Measurements from ENCODE around the gene HOXD9. TPM values are rescaled to one million over a fixed set of nuclear protein-coding genes. Genes with fewer than 3 reads are reported as not detected.

The HOXD9 gene
- total RNA-seq, 1 experiment from 2014 or later, result not detected

GRCh38 chr2:176090862-176091261, 31.7 kb upstream of the HOXD9 start:
- H3K4me1 Mint-ChIP-seq, result peaks cover 11 to 23% of the 10 kb centered on the region in 2 experiments
- peaks cover 0 to 3% (median 0%) of the 10 kb centered on the region in 3 experiments; a peak in 2 of 7 replicates for H3K36me3 Mint-ChIP-seq (ENCODE audit: insufficient read depth in 1 of 3, low read depth in 3 of 3)
- H3K56ac ChIP-seq (ENCODE audit: insufficient read length, low read depth, low read length), result no peak overlapping the region
- TF ChIP-seq CTCF (conservative IDR thresholded peaks at IDR 0.05), result no peak
- no peaks in the 10 kb centered on the region for H3K23me2 ChIP-seq (ENCODE audit: insufficient read length, low read depth, low read length, poor library complexity, severe bottlenecking)
- peaks cover 11 to 19% of the 10 kb centered on the region in 2 experiments; a peak in 4 of 5 replicates for H3K9me3 Mint-ChIP-seq
- no peak overlapping the region for H3K18ac ChIP-seq (ENCODE audit: insufficient read length, low read depth, low read length)
- H3K27me3 ChIP-seq (ENCODE audit: insufficient read depth, low read length), result peaks cover 94% of the 10 kb centered on the region
- peaks cover 3% of the 10 kb centered on the region; the same call in 1 of the 2 replicates for H3K4me1 ChIP-seq (ENCODE audit: insufficient read depth, low read length)
- no peak overlapping the region for H4K91ac ChIP-seq (ENCODE audit: insufficient read length, low read depth, low read length)
- H3K27me3 Mint-ChIP-seq (ENCODE audit: low read depth), result peaks cover 98% of the 10 kb centered on the region
- no peak overlapping the region for H2BK15ac ChIP-seq (ENCODE audit: low read depth, low read length)
- WGBS (ENCODE audit: extremely low coverage, insufficient read length, low lambda C conversion rate), result no CpG with 5 or more reads among the region's 5 CpGs
- no peak overlapping the region for H2AFZ ChIP-seq (ENCODE audit: low read length)
- H4K20me1 ChIP-seq (ENCODE audit: control insufficient read depth, insufficient read depth, insufficient read length), result no peaks in the 10 kb centered on the region
- H3K23ac ChIP-seq (ENCODE audit: insufficient read length, low read depth, low read length), result no peak overlapping the region
- no peak for DNase-seq
- H3K27ac ChIP-seq (ENCODE audit: insufficient read length, low read depth, low read length), result no peak overlapping the region
- no peak overlapping the region for H3K4ac ChIP-seq (ENCODE audit: low read depth, low read length)
- H3K79me1 ChIP-seq (ENCODE audit: insufficient read depth, low read depth, low read length, poor library complexity, severe bottlenecking), result no peaks in the 10 kb centered on the region
- no peak overlapping the region for H2AK5ac ChIP-seq (ENCODE audit: insufficient read length, low read length)
- H4K5ac ChIP-seq (ENCODE audit: insufficient read length, low read depth, low read length), result no peak overlapping the region
- no peaks in the 10 kb centered on the region for H3K79me2 ChIP-seq (ENCODE audit: insufficient read depth, low read length)
- no peaks in the 10 kb centered on the region for H3K9me3 ChIP-seq (ENCODE audit: control insufficient read depth, low read depth, low read length)
- no peak overlapping the region for H2BK20ac ChIP-seq (ENCODE audit: low read depth, low read length, poor library complexity, severe bottlenecking)
- H2BK5ac ChIP-seq (ENCODE audit: insufficient read length, low read length), result no peak overlapping the region
- H3K27ac Mint-ChIP-seq, result no peak overlapping the region; a peak in 1 of 7 replicates
- H3K4me2 ChIP-seq (ENCODE audit: insufficient read depth, insufficient read length, low read length), result no peak overlapping the region
- H3K9ac ChIP-seq (ENCODE audit: extremely low read depth, insufficient read length, low read length), result no peak overlapping the region
- H3T11ph ChIP-seq (ENCODE audit: low read length), result no peak overlapping the region
- H3K14ac ChIP-seq (ENCODE audit: insufficient read depth, low read length), result no peak overlapping the region
- H2BK12ac ChIP-seq (ENCODE audit: insufficient read length, low read depth, low read length), result no peak overlapping the region
- no peak overlapping the region for H4K8ac ChIP-seq (replicated peaks; ENCODE audit: insufficient read length, low read depth, low read length)
- no peak overlapping the region for H2BK120ac ChIP-seq (ENCODE audit: low read depth, low read length, poor library complexity, severe bottlenecking)
- no peak overlapping the region for H3K4me3 Mint-ChIP-seq

All from H9 (cell line).